HG03159 (cell line): ENCODE measurements around the gene PRPS1.
A peak's percentile ranks its signal among the peaks of the same experiment; 100 is the strongest.
"Not testable (repeated sequence)": the region's sequence is repeated elsewhere in the genome, so short reads cannot be mapped to it uniquely, and the experiment has no call there.

Source experiments
- ATAC-seq: cut with Tn5 transposase; IDR thresholded peaks from one replicate; pipeline ENCODE4 v1.9.1; 2021; ENCODE audit warnings: mild to moderate bottlenecking, moderate library complexity; ENCODE audit not compliant: unreplicated experiment

Gene PRPS1

GRCh38 chrX:107629540-107629909 lies 1.2 kb downstream of the PRPS1 start:
- no peak for ATAC-seq

- ATAC-seq = no peak
These were observed 1.9 kb downstream of the PRPS1 start for GRCh38 chrX:107630031-107630689.

GRCh38 chrX:107632346-107632745 lies 4.0 kb downstream of the PRPS1 start:
- ATAC-seq = no peak

GRCh38 chrX:107646735-107647134 lies 18.4 kb downstream of the PRPS1 start:
- ATAC-seq = no peak

- ATAC-seq = no peak
These were observed 20.0 kb downstream of the PRPS1 start for GRCh38 chrX:107648332-107648731.

- ATAC-seq = no peak
These were observed 26.2 kb downstream of the PRPS1 start for GRCh38 chrX:107654566-107654871.

- ATAC-seq = peak; percentile 80
These were observed 26.8 kb downstream of the PRPS1 start for GRCh38 chrX:107654872-107655761.

GRCh38 chrX:107656978-107657377 lies 28.7 kb downstream of the PRPS1 start:
- no peak for ATAC-seq

- no peak for ATAC-seq
These were observed 30.4 kb downstream of the PRPS1 start for GRCh38 chrX:107658660-107659059.

- no peak for ATAC-seq
These were observed 31.0 kb downstream of the PRPS1 start for GRCh38 chrX:107659286-107659685.

- ATAC-seq = no peak
These were observed 31.5 kb downstream of the PRPS1 start for GRCh38 chrX:107659768-107660167.

- ATAC-seq = no peak
These were observed 33.8 kb downstream of the PRPS1 start for GRCh38 chrX:107662145-107662544.

- no peak for ATAC-seq
These were observed 34.5 kb downstream of the PRPS1 start for GRCh38 chrX:107662824-107663223.

- ATAC-seq = no peak
These were observed 38.6 kb downstream of the PRPS1 start for GRCh38 chrX:107666931-107667330.

GRCh38 chrX:107667426-107667825 lies 39.1 kb downstream of the PRPS1 start:
- ATAC-seq = no peak

GRCh38 chrX:107668710-107669109 lies 40.4 kb downstream of the PRPS1 start:
- not testable (repeated sequence) for ATAC-seq

GRCh38 chrX:107669261-107669660 lies 41.0 kb downstream of the PRPS1 start:
- ATAC-seq = no peak

- no peak for ATAC-seq
These were observed 41.7 kb downstream of the PRPS1 start for GRCh38 chrX:107669885-107670628.

- ATAC-seq = not testable (repeated sequence)
These were observed 42.9 kb downstream of the PRPS1 start for GRCh38 chrX:107671256-107671655.

- ATAC-seq = peak; percentile 22
These were observed 44.7 kb downstream of the PRPS1 start for GRCh38 chrX:107672955-107673378.

GRCh38 chrX:107673431-107673830 lies 45.1 kb downstream of the PRPS1 start:
- ATAC-seq = peak; percentile 6
